HepG2 (cell line): ENCODE results near the gene LZTS2. TPM values are rescaled to one million over a fixed set of nuclear protein-coding genes. Genes with fewer than 3 reads are reported as not detected.

ENCODE experiments used
- ISL2 ChIP-seq: sonication (generic); formaldehyde crosslinking; IDR thresholded peaks from 2 replicates; pipeline ENCODE4 v1.5.0; 2020; ENCODE audit warnings: missing genetic modification reagents
- KDM5B ChIP-seq: sonication (generic); formaldehyde crosslinking; IDR thresholded peaks from 2 replicates; pipeline ENCODE4 v1.4.0; 2020; ENCODE audit warnings: missing genetic modification reagents, mild to moderate bottlenecking, borderline replicate concordance
- NFYC ChIP-seq: IDR thresholded peaks from 2 replicates; pipeline ENCODE4 v1.6.1; 2016; ENCODE audit warnings: missing genetic modification reagents, missing compliant biosample characterization
- POLR2A ChIP-seq, 2 experiments: IDR thresholded peaks; 2 replicates each; pipeline ENCODE4 v1.6.1; 2011; ENCODE audit warnings: low read depth in 2 of 2, low read length in 2 of 2, mild to moderate bottlenecking in 1 of 2, moderate library complexity in 1 of 2; ENCODE audit not compliant: insufficient read depth in 1 of 2
- SIX4 ChIP-seq: sonication (generic); formaldehyde crosslinking; IDR thresholded peaks from 2 replicates; pipeline ENCODE4 v1.4.0; 2020; ENCODE audit warnings: missing genetic modification reagents
- SOX5 ChIP-seq: IDR thresholded peaks from 2 replicates; pipeline ENCODE4 v1.6.1; 2016; ENCODE audit warnings: borderline replicate concordance
- SRSF9 ChIP-seq: fragments of 200-400 bp; formaldehyde crosslinking; IDR thresholded peaks from 2 replicates; pipeline ENCODE4 v1.6.1; 2018; ENCODE audit warnings: borderline replicate concordance, mild to moderate bottlenecking, low read depth, low read length; ENCODE audit not compliant: insufficient read depth, poor library complexity, severe bottlenecking
- SSRP1 ChIP-seq: IDR thresholded peaks from 2 replicates; pipeline ENCODE4 v1.6.1; 2016; ENCODE audit warnings: control low read depth
- THYN1 ChIP-seq: sonication (generic); formaldehyde crosslinking; IDR thresholded peaks from 2 replicates; pipeline ENCODE4 v1.8.1; 2023; ENCODE audit warnings: low read depth, mild to moderate bottlenecking, moderate library complexity, missing genetic modification reagents, borderline replicate concordance
- ZBTB3 ChIP-seq: sonication (generic); formaldehyde crosslinking; IDR thresholded peaks from 2 replicates; pipeline ENCODE4 v1.4.0; 2020; ENCODE audit warnings: low read depth, mild to moderate bottlenecking, moderate library complexity, missing genetic modification reagents, borderline replicate concordance
- ZBTB38 ChIP-seq: sonication (generic); formaldehyde crosslinking; IDR thresholded peaks from 2 replicates; pipeline ENCODE4 v1.5.1; 2020; ENCODE audit warnings: mild to moderate bottlenecking, missing genetic modification reagents
- ZMAT3 ChIP-seq: sonication (generic); formaldehyde crosslinking; conservative IDR thresholded peaks from 2 replicates; pipeline ENCODE4 v1.7.0; 2021; ENCODE audit warnings: missing genetic modification reagents
- ZNF138 ChIP-seq: sonication (generic); formaldehyde crosslinking; IDR thresholded peaks from 2 replicates; pipeline ENCODE4 v1.5.0; 2020; ENCODE audit warnings: mild to moderate bottlenecking, low read depth, missing genetic modification reagents
- ZNF180 ChIP-seq: sonication (generic); formaldehyde crosslinking; IDR thresholded peaks from 2 replicates; pipeline ENCODE4 v1.4.0; 2020; ENCODE audit warnings: low read depth, missing genetic modification reagents, borderline replicate concordance
- ZNF207 ChIP-seq: fragments of 450-650 bp; IDR thresholded peaks from 2 replicates; pipeline ENCODE4 v1.6.1; 2016; ENCODE audit warnings: antibody characterized with exemption, borderline replicate concordance
- ZNF256 ChIP-seq: sonication (generic); formaldehyde crosslinking; conservative IDR thresholded peaks from 2 replicates; pipeline ENCODE4 v1.4.0; 2020; ENCODE audit warnings: missing genetic modification reagents
- ZNF558 ChIP-seq: sonication (generic); formaldehyde crosslinking; IDR thresholded peaks from 2 replicates; pipeline ENCODE4 v1.9.0; 2022; ENCODE audit warnings: mild to moderate bottlenecking, missing genetic modification reagents, borderline replicate concordance
- ZNF589 ChIP-seq: sonication (generic); formaldehyde crosslinking; conservative IDR thresholded peaks from 2 replicates; pipeline ENCODE4 v1.8.0; 2022; ENCODE audit warnings: mild to moderate bottlenecking, moderate library complexity, missing genetic modification reagents
- ZNF605 ChIP-seq: sonication (generic); formaldehyde crosslinking; IDR thresholded peaks from 2 replicates; pipeline ENCODE4 v1.8.0; 2022; ENCODE audit warnings: mild to moderate bottlenecking, missing genetic modification reagents
- ZNF660 ChIP-seq: sonication (generic); formaldehyde crosslinking; IDR thresholded peaks from 2 replicates; pipeline ENCODE4 v1.5.1; 2020; ENCODE audit warnings: mild to moderate bottlenecking, low read depth, missing genetic modification reagents, borderline replicate concordance
- ZNF761 ChIP-seq: sonication (generic); formaldehyde crosslinking; conservative IDR thresholded peaks from 2 replicates; pipeline ENCODE4 v1.4.0; 2020; ENCODE audit warnings: mild to moderate bottlenecking, missing genetic modification reagents
- ZNF792 ChIP-seq: IDR thresholded peaks from 2 replicates; pipeline ENCODE4 v1.6.1; 2016
- polyA plus RNA-seq, 8 experiments: library from polyadenylated mRNA; depleted of rRNA in 3 of 8; stranded (reverse) in 7 of 8; unstranded in 1 of 8; fragments of >200 nt; fragmentation: Illumina TruSeq in 4 of 8; extraction: Trizol in 4 of 8; gene quantifications; 2 replicates each; pipeline versions ENCODE4 v1.2.1 to v1.2.3, GENCODE V29; 2011 to 2016; ENCODE audit warnings: low read depth in 4 of 8, missing spikeins in 1 of 8, mixed read lengths in 1 of 8; ENCODE audit not compliant: insufficient read depth in 1 of 8
- total RNA-seq, 5 experiments: library from RNA; depleted of rRNA; stranded (reverse); fragments of >200 nt; fragmentation: Illumina TruSeq; extraction: Trizol; gene quantifications; 2 replicates each; pipeline ENCODE4 v1.2.3, GENCODE V29; 2016; ENCODE audit warnings: low read depth in 1 of 5
- TF ChIP-seq, protein P1 (sequence below): sonication (generic); formaldehyde crosslinking; IDR thresholded peaks from 2 replicates; pipeline ENCODE4 v1.5.0; 2020; ENCODE audit warnings: missing genetic modification reagents
- TF ChIP-seq, protein P2 (sequence below): IDR thresholded peaks from 2 replicates; pipeline ENCODE4 v1.6.1; 2012; ENCODE audit warnings: inconsistent platforms
- TF ChIP-seq, protein P3 (sequence below): sonication (generic); formaldehyde crosslinking; conservative IDR thresholded peaks from 2 replicates; pipeline ENCODE4 v1.4.0; 2020; ENCODE audit warnings: missing genetic modification reagents

Gene LZTS2
- total and polyA plus RNA-seq, 2 of the 13 experiments (the other 11 are each of a cell fraction or from before 2014, with no cell fraction given): 43.6 to 65.6 TPM

DNA sequence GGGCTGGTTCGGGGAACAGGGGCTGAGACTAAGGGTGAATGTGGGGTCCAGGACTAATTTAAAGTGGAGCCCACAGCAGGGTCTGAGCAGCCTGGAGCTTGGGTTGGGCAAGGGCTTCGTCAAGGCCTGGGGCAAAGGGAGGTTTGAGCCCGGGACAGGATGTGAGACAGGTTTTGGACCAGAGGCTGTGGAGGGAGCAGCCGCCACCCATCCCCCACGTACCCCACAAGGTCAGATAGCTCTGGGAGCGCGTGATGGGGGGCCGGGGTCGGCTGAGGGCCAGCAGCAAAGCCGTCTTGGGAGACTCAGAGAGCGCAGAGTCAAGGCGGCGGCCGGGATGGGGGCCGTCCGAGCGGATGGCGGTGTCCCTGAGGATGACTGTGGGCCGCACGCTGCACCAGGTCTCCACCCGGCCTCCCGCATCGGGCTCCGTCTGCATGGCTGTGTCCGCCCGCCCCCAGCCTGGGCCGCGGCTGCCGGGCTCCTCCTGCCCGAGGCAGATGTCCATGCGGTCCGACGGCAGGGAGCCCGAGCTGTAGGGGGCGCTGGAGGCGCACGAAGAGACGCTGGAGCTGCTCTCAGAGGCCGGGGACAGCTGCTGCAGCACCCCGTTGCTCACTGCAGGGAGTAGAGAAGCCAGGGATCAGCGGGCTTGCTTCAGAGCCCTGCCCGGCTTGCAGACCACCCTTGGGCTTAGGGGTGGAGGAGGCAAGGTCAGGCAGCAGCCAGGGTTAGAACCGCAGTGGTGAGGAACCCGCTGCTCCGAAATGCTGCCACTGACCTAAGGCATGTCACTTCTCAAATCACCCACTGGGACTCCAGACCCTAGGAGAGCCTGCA lies 19.2 kb downstream of the LZTS2 start (continued):
- TF ChIP-seq, protein P1, sequence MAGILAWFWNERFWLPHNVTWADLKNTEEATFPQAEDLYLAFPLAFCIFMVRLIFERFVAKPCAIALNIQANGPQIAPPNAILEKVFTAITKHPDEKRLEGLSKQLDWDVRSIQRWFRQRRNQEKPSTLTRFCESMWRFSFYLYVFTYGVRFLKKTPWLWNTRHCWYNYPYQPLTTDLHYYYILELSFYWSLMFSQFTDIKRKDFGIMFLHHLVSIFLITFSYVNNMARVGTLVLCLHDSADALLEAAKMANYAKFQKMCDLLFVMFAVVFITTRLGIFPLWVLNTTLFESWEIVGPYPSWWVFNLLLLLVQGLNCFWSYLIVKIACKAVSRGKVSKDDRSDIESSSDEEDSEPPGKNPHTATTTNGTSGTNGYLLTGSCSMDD (CRISPR knock-in tag): no peak
- no peak for TF ChIP-seq ZNF660 (CRISPR knock-in tag)
- TF ChIP-seq ZNF761 (CRISPR knock-in tag): no peak
- TF ChIP-seq, protein P2, sequence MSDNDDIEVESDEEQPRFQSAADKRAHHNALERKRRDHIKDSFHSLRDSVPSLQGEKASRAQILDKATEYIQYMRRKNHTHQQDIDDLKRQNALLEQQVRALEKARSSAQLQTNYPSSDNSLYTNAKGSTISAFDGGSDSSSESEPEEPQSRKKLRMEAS: peak; percentile 88
- TF ChIP-seq ZNF180 (CRISPR knock-in tag): no peak
- TF ChIP-seq ZNF138 (CRISPR knock-in tag): no peak; the same call in 1 of the 2 replicates
- TF ChIP-seq SSRP1 (CRISPR knock-in tag): no peak
- TF ChIP-seq ZNF792 (CRISPR knock-in tag): 0 out of 2 replicates have a peak, but pooled peaks have one; percentile 61
- TF ChIP-seq ZNF589 (CRISPR knock-in tag): no peak
- TF ChIP-seq THYN1 (CRISPR knock-in tag): 0 out of 2 replicates have a peak, but pooled peaks have one; percentile 61
- no peak for TF ChIP-seq ZNF256
- peak; percentile 45; the same call in 1 of the 2 replicates for TF ChIP-seq ZMAT3 (CRISPR knock-in tag)
- no peak for TF ChIP-seq ISL2 (CRISPR knock-in tag)
- TF ChIP-seq NFYC (CRISPR knock-in tag): no peak
- TF ChIP-seq KDM5B (CRISPR knock-in tag): peak; percentile 84
- no peak for TF ChIP-seq ZBTB3 (CRISPR knock-in tag)
- peak; percentile 90 for TF ChIP-seq ZNF558 (CRISPR knock-in tag)
- TF ChIP-seq POLR2A (IDR thresholded peaks at IDR 0.05; ENCODE audit: insufficient read depth in 1 of 2, low read depth in 2 of 2, low read length in 2 of 2): no peak
- TF ChIP-seq SIX4: no peak
- TF ChIP-seq ZNF605 (CRISPR knock-in tag): peak; percentile 36; the same call in 1 of the 2 replicates
- no peak for TF ChIP-seq SRSF9
- TF ChIP-seq SOX5 (CRISPR knock-in tag): peak; percentile 39; the same call in 1 of the 2 replicates
- TF ChIP-seq ZNF207: no peak
- TF ChIP-seq, protein P3, sequence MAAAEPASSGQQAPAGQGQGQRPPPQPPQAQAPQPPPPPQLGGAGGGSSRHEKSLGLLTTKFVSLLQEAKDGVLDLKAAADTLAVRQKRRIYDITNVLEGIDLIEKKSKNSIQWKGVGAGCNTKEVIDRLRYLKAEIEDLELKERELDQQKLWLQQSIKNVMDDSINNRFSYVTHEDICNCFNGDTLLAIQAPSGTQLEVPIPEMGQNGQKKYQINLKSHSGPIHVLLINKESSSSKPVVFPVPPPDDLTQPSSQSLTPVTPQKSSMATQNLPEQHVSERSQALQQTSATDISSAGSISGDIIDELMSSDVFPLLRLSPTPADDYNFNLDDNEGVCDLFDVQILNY (CRISPR knock-in tag): peak; percentile 13; the same call in 1 of the 2 replicates
- 0 out of 2 replicates have a peak, but pooled peaks have one; percentile 50 for TF ChIP-seq ZBTB38
